ENCODE results near the gene C19orf25. TPM values are rescaled to one million over a fixed set of nuclear protein-coding genes. Genes with fewer than 3 reads are reported as not detected.

The C19orf25 gene
- polyA plus RNA-seq, 1 donor from 2014 or later: 80.2 TPM

DNA sequence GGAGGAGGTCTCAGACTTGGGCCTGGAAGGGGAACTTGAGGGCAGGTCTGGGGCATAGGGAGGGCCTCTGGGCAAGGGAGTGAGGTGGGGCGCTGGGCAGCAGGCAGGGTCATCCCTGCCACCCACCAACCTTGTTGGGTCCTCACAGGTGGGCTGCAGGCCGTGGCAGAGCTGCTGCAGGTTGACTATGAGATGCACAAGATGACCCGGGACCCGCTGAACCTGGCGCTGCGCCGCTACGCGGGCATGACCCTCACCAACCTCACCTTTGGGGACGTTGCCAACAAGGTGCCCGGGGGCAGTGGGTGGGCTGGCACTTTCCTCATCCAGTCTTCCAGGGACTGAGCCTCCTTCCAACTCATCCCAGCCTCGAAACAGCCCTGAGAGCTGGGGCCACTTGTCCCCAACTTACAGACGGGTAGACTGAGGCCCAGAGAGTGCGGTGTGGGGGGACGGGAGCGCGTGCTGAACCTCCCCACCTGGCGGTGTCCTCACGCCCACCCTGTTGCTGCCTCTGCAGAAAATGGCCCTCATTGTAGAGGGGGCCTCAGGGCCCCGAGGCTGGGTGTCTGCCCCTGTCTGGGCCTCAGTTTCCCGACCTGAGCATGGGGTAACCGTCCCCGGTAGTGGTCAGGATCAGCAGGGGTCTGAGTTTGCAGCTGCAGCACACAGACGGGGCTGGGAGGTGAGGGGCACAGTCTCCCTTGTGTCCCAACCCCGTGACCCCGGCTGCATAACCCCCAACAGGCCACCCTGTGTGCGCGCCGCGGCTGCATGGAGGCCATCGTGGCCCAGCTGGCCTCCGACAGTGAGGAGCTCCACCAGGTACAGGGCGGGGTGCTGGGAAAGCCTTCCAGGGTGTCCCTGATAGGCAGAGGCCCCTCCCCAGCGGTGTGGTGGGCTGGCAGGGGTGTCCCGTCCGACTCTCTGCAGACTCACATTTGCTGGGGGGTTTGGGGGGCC is 18.7 kb downstream of the C19orf25 start:
- TF ChIP-seq POLR2AphosphoS5 (IDR thresholded peaks at IDR 0.05): no peak
- TF ChIP-seq, protein P1, sequence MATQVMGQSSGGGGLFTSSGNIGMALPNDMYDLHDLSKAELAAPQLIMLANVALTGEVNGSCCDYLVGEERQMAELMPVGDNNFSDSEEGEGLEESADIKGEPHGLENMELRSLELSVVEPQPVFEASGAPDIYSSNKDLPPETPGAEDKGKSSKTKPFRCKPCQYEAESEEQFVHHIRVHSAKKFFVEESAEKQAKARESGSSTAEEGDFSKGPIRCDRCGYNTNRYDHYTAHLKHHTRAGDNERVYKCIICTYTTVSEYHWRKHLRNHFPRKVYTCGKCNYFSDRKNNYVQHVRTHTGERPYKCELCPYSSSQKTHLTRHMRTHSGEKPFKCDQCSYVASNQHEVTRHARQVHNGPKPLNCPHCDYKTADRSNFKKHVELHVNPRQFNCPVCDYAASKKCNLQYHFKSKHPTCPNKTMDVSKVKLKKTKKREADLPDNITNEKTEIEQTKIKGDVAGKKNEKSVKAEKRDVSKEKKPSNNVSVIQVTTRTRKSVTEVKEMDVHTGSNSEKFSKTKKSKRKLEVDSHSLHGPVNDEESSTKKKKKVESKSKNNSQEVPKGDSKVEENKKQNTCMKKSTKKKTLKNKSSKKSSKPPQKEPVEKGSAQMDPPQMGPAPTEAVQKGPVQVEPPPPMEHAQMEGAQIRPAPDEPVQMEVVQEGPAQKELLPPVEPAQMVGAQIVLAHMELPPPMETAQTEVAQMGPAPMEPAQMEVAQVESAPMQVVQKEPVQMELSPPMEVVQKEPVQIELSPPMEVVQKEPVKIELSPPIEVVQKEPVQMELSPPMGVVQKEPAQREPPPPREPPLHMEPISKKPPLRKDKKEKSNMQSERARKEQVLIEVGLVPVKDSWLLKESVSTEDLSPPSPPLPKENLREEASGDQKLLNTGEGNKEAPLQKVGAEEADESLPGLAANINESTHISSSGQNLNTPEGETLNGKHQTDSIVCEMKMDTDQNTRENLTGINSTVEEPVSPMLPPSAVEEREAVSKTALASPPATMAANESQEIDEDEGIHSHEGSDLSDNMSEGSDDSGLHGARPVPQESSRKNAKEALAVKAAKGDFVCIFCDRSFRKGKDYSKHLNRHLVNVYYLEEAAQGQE (IDR thresholded peaks at IDR 0.05; ENCODE audit: borderline replicate concordance): no peak
- no peak for TF ChIP-seq MXI1 (conservative IDR thresholded peaks at IDR 0.05; ENCODE audit: poor library complexity, severe bottlenecking)
- TF ChIP-seq TAF1 (IDR thresholded peaks at IDR 0.05; ENCODE audit: low read depth): no peak
- no peak for TF ChIP-seq CTCF (IDR thresholded peaks at IDR 0.05; ENCODE audit: poor library complexity, severe bottlenecking)
- no peak for TF ChIP-seq SMC3 (conservative IDR thresholded peaks at IDR 0.05; ENCODE audit: poor library complexity)
- no peak for TF ChIP-seq EP300 (conservative IDR thresholded peaks at IDR 0.05; ENCODE audit: poor library complexity, severe bottlenecking)
- no peak for TF ChIP-seq RAD21 (conservative IDR thresholded peaks at IDR 0.05)
- no peak for TF ChIP-seq EZH2 (IDR thresholded peaks at IDR 0.05; ENCODE audit: borderline replicate concordance, insufficient read depth, low read length, poor library complexity, severe bottlenecking)
- H3K27ac ChIP-seq (ENCODE audit: low read length): no peak overlapping the region
- H4K20me1 ChIP-seq (ENCODE audit: insufficient read depth): peaks cover 59% of the 10 kb centered on the region
- H3K27me3 ChIP-seq (ENCODE audit: insufficient read depth, low read depth, low read length): no peaks in the 10 kb centered on the region
- no peaks in the 10 kb centered on the region for H3F3A ChIP-seq (ENCODE audit: insufficient read depth, low read length, poor library complexity, severe bottlenecking)
- no peak overlapping the region for H2AFZ ChIP-seq (ENCODE audit: low read depth, low read length)
- H3K4me2 ChIP-seq (ENCODE audit: low read length): no peak overlapping the region
- peaks cover 15% of the 10 kb centered on the region for H3K79me2 ChIP-seq (replicated peaks; ENCODE audit: insufficient read depth, low read length)
- H3K9me3 ChIP-seq (ENCODE audit: low read length): no peaks in the 10 kb centered on the region
- H3K36me3 ChIP-seq (ENCODE audit: insufficient read depth, low read length): peaks cover 20% of the 10 kb centered on the region
- H3K9ac ChIP-seq (ENCODE audit: low read length): no peak overlapping the region
- H3K4me3 ChIP-seq (ENCODE audit: low read length): no peak overlapping the region
- H3K9me2 ChIP-seq (ENCODE audit: insufficient read depth, low read length): no peaks in the 10 kb centered on the region

GRCh38 chr19:1459479-1459878 is 19.5 kb downstream of the C19orf25 start:
- no peak for TF ChIP-seq CTCF (IDR thresholded peaks at IDR 0.05; ENCODE audit: poor library complexity, severe bottlenecking)
- no peak for TF ChIP-seq SMC3 (conservative IDR thresholded peaks at IDR 0.05; ENCODE audit: poor library complexity)
- no peak for TF ChIP-seq POLR2AphosphoS5 (IDR thresholded peaks at IDR 0.05)
- H3K9ac ChIP-seq (ENCODE audit: low read length): no peak overlapping the region
- peaks cover 20% of the 10 kb centered on the region for H3K36me3 ChIP-seq (ENCODE audit: insufficient read depth, low read length)
- H3K9me3 ChIP-seq (ENCODE audit: low read length): no peaks in the 10 kb centered on the region
- H3K9me2 ChIP-seq (ENCODE audit: insufficient read depth, low read length): no peaks in the 10 kb centered on the region
- no peak overlapping the region for H2AFZ ChIP-seq (ENCODE audit: low read depth, low read length)
- no peak overlapping the region for H3K4me3 ChIP-seq (ENCODE audit: low read length)
- peaks cover 54% of the 10 kb centered on the region for H4K20me1 ChIP-seq (ENCODE audit: insufficient read depth)
- H3K27ac ChIP-seq (ENCODE audit: low read length): no peak overlapping the region
- H3K4me2 ChIP-seq (ENCODE audit: low read length): no peak overlapping the region
- H3F3A ChIP-seq (ENCODE audit: insufficient read depth, low read length, poor library complexity, severe bottlenecking): no peaks in the 10 kb centered on the region
- H3K79me2 ChIP-seq (replicated peaks; ENCODE audit: insufficient read depth, low read length): peaks cover 23% of the 10 kb centered on the region
- H3K27me3 ChIP-seq (ENCODE audit: insufficient read depth, low read depth, low read length): no peaks in the 10 kb centered on the region
